G401 (cell line): Measurements from ENCODE around the gene CEACAM18. TPM values are rescaled to one million over a fixed set of nuclear protein-coding genes. Genes with fewer than 3 reads are reported as not detected.
"Not testable (repeated sequence)": the region's sequence is repeated elsewhere in the genome, so short reads cannot be mapped to it uniquely, and the experiment has no call there.

Source experiments
- DNase-seq: peaks from one replicate; pipeline ENCODE4 v3.0.0-alpha.2; 2015; ENCODE audit warnings: low spot score
- in situ Hi-C: cut with HindIII; loops from 2 replicates; pipeline ENCODE4 v1.10.0; 2016; ENCODE audit warnings: low sequenced_read_pairs, mixed read lengths
- total RNA-seq: library from RNA; depleted of rRNA; stranded (reverse); fragments of >200 nt; shearing (Covaris generic); gene quantifications from 2 replicates; pipeline ENCODE4 v1.2.3, GENCODE V29; 2014

The CEACAM18 gene
- total RNA-seq, 1 experiment from 2014 or later: not detected

- in situ Hi-C loops: no loop called here
- DNase-seq: no peak
Observed at GRCh38 chr19:51485960-51486660, 7.8 kb downstream of the CEACAM18 start.

- no peak for DNase-seq
- in situ Hi-C loops: no loop called here
Observed at GRCh38 chr19:51488491-51488890, 10.2 kb downstream of the CEACAM18 start.

- in situ Hi-C loops: no loop called here
- DNase-seq: no peak
Observed at GRCh38 chr19:51489113-51489512, 10.8 kb downstream of the CEACAM18 start.

GRCh38 chr19:51490676-51491075 lies 12.3 kb downstream of the CEACAM18 start:
- in situ Hi-C loops: no loop called here
- no peak for DNase-seq

GRCh38 chr19:51491586-51491985 lies 13.2 kb downstream of the CEACAM18 start:
- in situ Hi-C loops: no loop called here
- no peak for DNase-seq

GRCh38 chr19:51493776-51494175 lies 15.4 kb downstream of the CEACAM18 start:
- DNase-seq: no peak
- in situ Hi-C loops: no loop called here

GRCh38 chr19:51497666-51498065 lies 19.3 kb downstream of the CEACAM18 start:
- no peak for DNase-seq
- in situ Hi-C loops: no loop called here

GRCh38 chr19:51500931-51501330 lies 22.6 kb downstream of the CEACAM18 start:
- in situ Hi-C loops, DNase-seq: not testable (repeated sequence)

- in situ Hi-C loops: no loop called here
- no peak for DNase-seq
Observed at GRCh38 chr19:51501594-51502263, 23.4 kb downstream of the CEACAM18 start, which contains the start of gene SIGLEC12. TSS of gene SIGLEC12 (minus strand) at chr19:51501800. CDS start at chr19:51501733, 67 bp downstream.

GRCh38 chr19:51503286-51503817 lies 25.0 kb downstream of the CEACAM18 start:
- DNase-seq: no peak
- in situ Hi-C loops: no loop called here

- no peak for DNase-seq
- in situ Hi-C loops: no loop called here
Observed at GRCh38 chr19:51503896-51504295, 25.6 kb downstream of the CEACAM18 start.

- DNase-seq: no peak
- in situ Hi-C loops: no loop called here
Observed at GRCh38 chr19:51505904-51506303, 27.6 kb downstream of the CEACAM18 start.

- in situ Hi-C loops: no loop called here
- DNase-seq: no peak
Observed at GRCh38 chr19:51507192-51507591, 28.9 kb downstream of the CEACAM18 start.

GRCh38 chr19:51507640-51508058 lies 29.3 kb downstream of the CEACAM18 start:
- DNase-seq: no peak
- in situ Hi-C loops: no loop called here

GRCh38 chr19:51508059-51508733 lies 29.9 kb downstream of the CEACAM18 start:
- DNase-seq: no peak
- in situ Hi-C loops: no loop called here

- DNase-seq: no peak
- in situ Hi-C loops: no loop called here
Observed at GRCh38 chr19:51509823-51510660, 31.7 kb downstream of the CEACAM18 start.

GRCh38 chr19:51511353-51511752 lies 33.0 kb downstream of the CEACAM18 start:
- no peak for DNase-seq
- in situ Hi-C loops: no loop called here

- in situ Hi-C loops: no loop called here
Observed at GRCh38 chr19:51513968-51514367, 35.6 kb downstream of the CEACAM18 start.

GRCh38 chr19:51514866-51515481 lies 36.6 kb downstream of the CEACAM18 start:
- in situ Hi-C loops: no loop called here
- DNase-seq: peak; percentile 65

More at GRCh38 chr19:51513968-51514367, 35.6 kb downstream of the CEACAM18 start:
- no peak for DNase-seq
